PC-3 (cell line): ENCODE data around the gene ZBTB16. TPM values are rescaled to one million over a fixed set of nuclear protein-coding genes. Genes with fewer than 3 reads are reported as not detected.

Experiments
- ATAC-seq: fragments of 200-7000 bp; cut with Tn5 transposase; 2 replicates; pipeline ENCODE4 v1.9.1; 2020; ENCODE audit warnings: mild to moderate bottlenecking, moderate library complexity
- BruUV-seq: library from RNA; stranded (reverse); fragments of 400-500 nt; replicated peaks from 2 replicates; lab custom pipeline; 2021; lab: Mats Ljungman, UMichigan
- CTCF ChIA-PET: fragments of 300-600 bp; sonication (Branson Sonifier 250); formaldehyde crosslinking; loops from one replicate; lab custom pipeline; 2022; ENCODE audit warnings: antibody characterized with exemption; lab: Charles Lee
- POLR2A ChIA-PET: fragments of 300-600 bp; sonication (Branson Sonifier 250); formaldehyde crosslinking; loops from one replicate; lab custom pipeline; 2022; ENCODE audit warnings: antibody characterized with exemption; ENCODE audit not compliant: unreplicated experiment; lab: Charles Lee
- DNase-seq: peaks from one replicate; pipeline ENCODE4 v3.0.0-alpha.2; 2015
- H2AFZ ChIP-seq: fragments of 300-600 bp; sonication (generic); 2 replicates; pipeline ENCODE4 v1.6.0; 2016; ENCODE audit warnings: antibody characterized with exemption, low read length
- H3F3A ChIP-seq: fragments of 300-600 bp; sonication (generic); one replicate; pipeline ENCODE4 v1.6.0; 2017; ENCODE audit warnings: antibody characterized with exemption, low read length, control low read depth, mild to moderate bottlenecking; ENCODE audit not compliant: unreplicated experiment
- H3K27ac ChIP-seq: fragments of 300-600 bp; sonication (generic); 2 replicates; pipeline ENCODE4 v1.5.1; 2016; ENCODE audit warnings: mild to moderate bottlenecking, low read length
- H3K27me3 ChIP-seq: fragments of 300-600 bp; sonication (generic); 2 replicates; pipeline ENCODE4 v1.6.1; 2016; ENCODE audit warnings: low read length, mixed read lengths
- H3K36me3 ChIP-seq: fragments of 300-600 bp; sonication (generic); 2 replicates; pipeline ENCODE4 v1.6.1; 2016; ENCODE audit warnings: low read depth, mixed run types, low read length, mixed read lengths
- H3K4me1 ChIP-seq: fragments of 300-600 bp; sonication (generic); 2 replicates; pipeline ENCODE4 v1.5.1; 2016; ENCODE audit warnings: low read length; ENCODE audit not compliant: insufficient read depth
- H3K4me2 ChIP-seq: fragments of 300-600 bp; sonication (generic); 2 replicates; pipeline ENCODE4 v1.6.0; 2016; ENCODE audit warnings: low read length
- H3K4me3 ChIP-seq: fragments of 300-600 bp; sonication (generic); 2 replicates; pipeline ENCODE4 v1.5.1; 2016; ENCODE audit warnings: mild to moderate bottlenecking, low read length, mixed read lengths
- H3K79me2 ChIP-seq: fragments of 300-600 bp; sonication (generic); 2 replicates; pipeline ENCODE4 v1.6.1; 2017; ENCODE audit warnings: low read length, mixed read lengths
- H3K9ac ChIP-seq: fragments of 300-600 bp; sonication (generic); 2 replicates; pipeline ENCODE4 v1.6.0; 2016; ENCODE audit warnings: mild to moderate bottlenecking, low read length
- H3K9me2 ChIP-seq: fragments of 300-600 bp; sonication (generic); replicated peaks from 2 replicates; pipeline ENCODE4 v1.6.1; 2016; ENCODE audit warnings: mixed run types, low read length, mixed read lengths
- H3K9me3 ChIP-seq: fragments of 300-600 bp; sonication (generic); 2 replicates; pipeline ENCODE4 v1.6.1; 2016; ENCODE audit warnings: low read length, mixed read lengths
- H4K20me1 ChIP-seq: fragments of 300-600 bp; sonication (generic); 2 replicates; pipeline ENCODE4 v1.6.1; 2016; ENCODE audit warnings: low read length, mixed read lengths
- EZH2 ChIP-seq: fragments of 300-600 bp; sonication (generic); IDR thresholded peaks from one replicate; pipeline ENCODE4 v1.6.1; 2017; ENCODE audit warnings: antibody characterized with exemption, mild to moderate bottlenecking, low read length; ENCODE audit not compliant: unreplicated experiment
- EZH2phosphoT487 ChIP-seq: fragments of 300-600 bp; sonication (generic); IDR thresholded peaks from 2 replicates; pipeline ENCODE4 v1.6.1; 2018; ENCODE audit warnings: mild to moderate bottlenecking, antibody characterized with exemption, low read length, borderline replicate concordance
- intact Hi-C: fragments of 100-400 bp; cut with micrococcal nuclease; formaldehyde crosslinking; loops from 2 replicates; pipeline ENCODE4 v1.9.0; 2023
- total RNA-seq: library from RNA; depleted of rRNA; stranded (reverse); fragments of >200 nt; gene quantifications from 2 replicates; pipeline ENCODE4 v1.2.3, GENCODE V29; 2014
- TF ChIP-seq, protein P1 (sequence below): fragments of 300-600 bp; sonication (generic); conservative IDR thresholded peaks from 2 replicates; pipeline ENCODE4 v1.5.1; 2017; ENCODE audit warnings: antibody characterized with exemption, low read depth, mild to moderate bottlenecking, low read length

ZBTB16 gene
- total RNA-seq, 1 experiment from 2014 or later = not detected

DNA sequence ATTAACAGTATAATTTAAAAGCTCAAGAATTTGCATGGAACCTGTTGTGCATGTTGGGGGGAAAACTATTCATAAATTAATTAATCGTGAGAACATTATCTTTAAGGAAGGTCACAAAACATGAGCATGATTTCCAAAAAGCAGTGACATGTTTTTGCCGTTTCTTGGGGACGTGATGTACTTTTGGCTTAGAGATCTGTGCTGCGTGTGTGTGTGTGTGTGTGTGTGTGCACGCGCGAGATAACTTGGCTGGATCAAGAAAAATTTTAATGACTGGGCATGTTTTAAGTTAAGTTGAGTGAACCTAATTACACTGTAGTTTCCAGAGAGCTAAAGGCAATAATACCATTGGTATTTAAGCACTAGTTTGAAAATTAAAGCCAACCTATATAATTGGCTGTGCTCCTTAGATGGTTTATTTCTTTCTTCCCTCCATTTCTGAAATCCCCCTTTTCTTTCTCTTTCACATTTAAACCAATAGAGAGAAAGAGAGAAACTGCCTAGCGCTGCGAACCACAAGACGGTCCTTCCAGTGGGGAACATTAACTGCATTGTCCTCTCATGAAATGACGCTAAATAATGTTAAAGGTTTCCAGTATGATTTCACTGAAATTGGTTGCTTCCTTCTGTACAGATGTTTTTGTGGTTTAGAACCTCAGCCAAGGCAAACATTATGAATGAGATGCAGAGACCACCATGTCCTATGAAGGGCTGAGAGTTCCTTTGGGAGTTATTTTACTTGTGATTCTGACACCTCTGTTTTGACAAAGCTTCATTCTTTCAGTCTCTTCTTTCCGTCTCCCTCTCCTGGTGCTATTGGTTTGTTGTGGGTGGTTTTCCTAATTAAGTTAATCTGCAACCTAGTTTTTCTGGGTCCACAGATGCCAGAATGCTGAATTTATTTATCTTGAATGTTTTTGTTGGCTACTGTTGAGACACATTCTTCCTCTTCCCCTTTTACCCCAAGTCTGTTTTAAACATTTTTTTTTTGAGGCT lies 51.7 kb downstream of the ZBTB16 start:
- ChIA-PET CTCF (interaction anchor here (0.6 kb wide), 1 partner anchor 19 kb away, joined by 4 read pairs; no protein-coding TSS in a partner anchor), POLR2A (no interaction called here)
- intact Hi-C loops = no loop called here
- H3K27ac ChIP-seq = no peak overlapping the region
- TF ChIP-seq, protein P1, sequence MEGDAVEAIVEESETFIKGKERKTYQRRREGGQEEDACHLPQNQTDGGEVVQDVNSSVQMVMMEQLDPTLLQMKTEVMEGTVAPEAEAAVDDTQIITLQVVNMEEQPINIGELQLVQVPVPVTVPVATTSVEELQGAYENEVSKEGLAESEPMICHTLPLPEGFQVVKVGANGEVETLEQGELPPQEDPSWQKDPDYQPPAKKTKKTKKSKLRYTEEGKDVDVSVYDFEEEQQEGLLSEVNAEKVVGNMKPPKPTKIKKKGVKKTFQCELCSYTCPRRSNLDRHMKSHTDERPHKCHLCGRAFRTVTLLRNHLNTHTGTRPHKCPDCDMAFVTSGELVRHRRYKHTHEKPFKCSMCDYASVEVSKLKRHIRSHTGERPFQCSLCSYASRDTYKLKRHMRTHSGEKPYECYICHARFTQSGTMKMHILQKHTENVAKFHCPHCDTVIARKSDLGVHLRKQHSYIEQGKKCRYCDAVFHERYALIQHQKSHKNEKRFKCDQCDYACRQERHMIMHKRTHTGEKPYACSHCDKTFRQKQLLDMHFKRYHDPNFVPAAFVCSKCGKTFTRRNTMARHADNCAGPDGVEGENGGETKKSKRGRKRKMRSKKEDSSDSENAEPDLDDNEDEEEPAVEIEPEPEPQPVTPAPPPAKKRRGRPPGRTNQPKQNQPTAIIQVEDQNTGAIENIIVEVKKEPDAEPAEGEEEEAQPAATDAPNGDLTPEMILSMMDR = no peak
- TF ChIP-seq EZH2phosphoT487 (no peak), EZH2 (no peak)
- no peak for DNase-seq
- H3K4me3 ChIP-seq = no peak overlapping the region
- H3K79me2 ChIP-seq = no peaks in the 10 kb centered on the region
- no peak overlapping the region for H3K4me2 ChIP-seq
- H2AFZ ChIP-seq = no peak overlapping the region
- no TSS peak for BruUV-seq
- peaks cover 98% of the 10 kb centered on the region for H3K27me3 ChIP-seq
- no peaks in the 10 kb centered on the region for H3F3A ChIP-seq
- H3K36me3 ChIP-seq = no peaks in the 10 kb centered on the region
- H4K20me1 ChIP-seq = no peaks in the 10 kb centered on the region
- H3K9ac ChIP-seq = no peak overlapping the region
- ATAC-seq = no peak
- H3K9me3 ChIP-seq = no peaks in the 10 kb centered on the region
- H3K4me1 ChIP-seq = no peaks in the 10 kb centered on the region
- H3K9me2 ChIP-seq = no peaks in the 10 kb centered on the region

DNA sequence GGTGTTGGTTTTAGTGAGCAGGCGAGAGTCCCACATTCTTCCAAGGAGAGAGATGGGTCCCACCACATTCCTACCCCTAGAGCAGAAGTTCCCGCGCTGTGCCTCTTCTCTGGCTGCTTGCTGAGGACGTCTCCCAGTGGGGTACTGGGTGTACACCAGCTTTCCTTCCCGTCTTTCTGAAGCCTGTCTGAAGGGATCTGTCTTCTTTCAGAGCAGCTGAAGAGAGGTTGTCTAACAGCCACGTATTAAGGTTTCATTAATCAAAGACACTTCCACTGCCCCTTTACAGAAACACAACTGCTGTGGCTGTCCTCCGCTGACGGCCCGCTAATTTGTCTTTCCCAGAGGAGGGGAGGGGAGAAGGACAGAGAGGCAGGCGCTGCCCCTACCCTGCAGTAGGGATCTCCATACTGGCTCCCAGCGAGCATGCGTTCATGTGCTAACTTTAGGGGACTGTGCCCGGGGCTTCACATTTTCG lies 56.0 kb downstream of the ZBTB16 start:
- Histone ChIP-seq H3K27me3 (peaks cover 90% of the 10 kb centered on the region), H3K79me2 (no peaks in the 10 kb centered on the region), H3K4me3 (no peak overlapping the region), H3F3A (no peaks in the 10 kb centered on the region), H4K20me1 (no peaks in the 10 kb centered on the region), H3K9me3 (no peaks in the 10 kb centered on the region), H3K27ac (no peak overlapping the region), H3K36me3 (no peaks in the 10 kb centered on the region), H3K9ac (no peak overlapping the region), H2AFZ (no peak overlapping the region), H3K9me2 (no peaks in the 10 kb centered on the region), H3K4me2 (no peak overlapping the region), H3K4me1 (no peaks in the 10 kb centered on the region)
- POLR2A ChIA-PET = no interaction called here
- no peak for ATAC-seq
- intact Hi-C loops = no loop called here
- no peak for TF ChIP-seq EZH2phosphoT487
- no peak for TF ChIP-seq EZH2
- TF ChIP-seq, protein P1 = no peak
- no peak for DNase-seq
- CTCF ChIA-PET = no interaction called here
- BruUV-seq = no TSS peak

DNA sequence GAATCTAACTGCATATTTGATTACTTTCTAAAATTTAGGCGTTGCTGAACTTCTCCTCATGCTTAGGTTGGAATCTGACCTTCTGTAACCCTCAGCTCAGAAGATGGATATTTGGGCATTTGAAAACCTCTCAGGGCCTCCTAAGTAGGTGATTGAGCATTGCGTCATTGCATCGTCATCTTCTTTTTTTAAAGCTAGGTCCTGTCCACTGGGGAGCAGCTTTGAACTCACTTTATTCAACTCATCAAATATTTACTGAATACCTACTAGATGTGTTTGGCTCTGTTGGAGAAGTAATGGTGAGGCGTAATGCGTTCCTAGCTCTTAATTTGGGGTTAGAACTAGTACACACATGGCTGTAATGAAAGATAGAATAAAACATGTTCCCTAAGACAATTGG lies 56.8 kb downstream of the ZBTB16 start:
- Histone ChIP-seq H3K4me3 (no peak overlapping the region), H3K36me3 (no peaks in the 10 kb centered on the region), H3K27me3 (peaks cover 90% of the 10 kb centered on the region), H3F3A (no peaks in the 10 kb centered on the region), H3K79me2 (no peaks in the 10 kb centered on the region), H3K27ac (no peak overlapping the region), H3K9me2 (no peaks in the 10 kb centered on the region), H3K9me3 (no peaks in the 10 kb centered on the region), H3K9ac (no peak overlapping the region), H4K20me1 (no peaks in the 10 kb centered on the region), H2AFZ (no peak overlapping the region), H3K4me2 (no peak overlapping the region), H3K4me1 (no peaks in the 10 kb centered on the region)
- ChIA-PET CTCF (no interaction called here), POLR2A (no interaction called here)
- ATAC-seq = no peak
- TF ChIP-seq EZH2phosphoT487 = no peak
- no peak for TF ChIP-seq EZH2
- TF ChIP-seq, protein P1 = no peak
- no TSS peak for BruUV-seq
- no peak for DNase-seq
- intact Hi-C loops = no loop called here
